ENCODE measurements around the gene BRMS1L.

- TF ChIP-seq POLR2A (IDR thresholded peaks at IDR 0.05; ENCODE audit: low read depth, low read length) (no peak), MAX (IDR thresholded peaks at IDR 0.05; ENCODE audit: insufficient read depth, insufficient read length) (no peak), FOS (IDR thresholded peaks at IDR 0.05; ENCODE audit: borderline replicate concordance, insufficient read depth, low read length) (no peak), POLR2AphosphoS5 (IDR thresholded peaks at IDR 0.05; ENCODE audit: insufficient read depth, low read depth, low read length) (no peak), MYC (IDR thresholded peaks at IDR 0.05; ENCODE audit: low read depth, low read length) (no peak), EZH2 (IDR thresholded peaks at IDR 0.05; ENCODE audit: borderline replicate concordance, low read depth, low read length, severe bottlenecking) (no peak), JUN (IDR thresholded peaks at IDR 0.05; ENCODE audit: borderline replicate concordance, insufficient read depth, insufficient read length, low read depth) (no peak)
- TF ChIP-seq, protein P1, sequence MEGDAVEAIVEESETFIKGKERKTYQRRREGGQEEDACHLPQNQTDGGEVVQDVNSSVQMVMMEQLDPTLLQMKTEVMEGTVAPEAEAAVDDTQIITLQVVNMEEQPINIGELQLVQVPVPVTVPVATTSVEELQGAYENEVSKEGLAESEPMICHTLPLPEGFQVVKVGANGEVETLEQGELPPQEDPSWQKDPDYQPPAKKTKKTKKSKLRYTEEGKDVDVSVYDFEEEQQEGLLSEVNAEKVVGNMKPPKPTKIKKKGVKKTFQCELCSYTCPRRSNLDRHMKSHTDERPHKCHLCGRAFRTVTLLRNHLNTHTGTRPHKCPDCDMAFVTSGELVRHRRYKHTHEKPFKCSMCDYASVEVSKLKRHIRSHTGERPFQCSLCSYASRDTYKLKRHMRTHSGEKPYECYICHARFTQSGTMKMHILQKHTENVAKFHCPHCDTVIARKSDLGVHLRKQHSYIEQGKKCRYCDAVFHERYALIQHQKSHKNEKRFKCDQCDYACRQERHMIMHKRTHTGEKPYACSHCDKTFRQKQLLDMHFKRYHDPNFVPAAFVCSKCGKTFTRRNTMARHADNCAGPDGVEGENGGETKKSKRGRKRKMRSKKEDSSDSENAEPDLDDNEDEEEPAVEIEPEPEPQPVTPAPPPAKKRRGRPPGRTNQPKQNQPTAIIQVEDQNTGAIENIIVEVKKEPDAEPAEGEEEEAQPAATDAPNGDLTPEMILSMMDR (IDR thresholded peaks at IDR 0.05; ENCODE audit: extremely low read depth in 1 of 2, insufficient read depth in 1 of 2, low read depth in 1 of 2, low read length in 2 of 2) = no peak
Observed at GRCh38 chr14:35911097-35911496, 85.0 kb downstream of the BRMS1L start.

Measured in endothelial cell of umbilical vein (primary cell).